Measurements from ENCODE around the gene PDE2A.

- TF ChIP-seq CTCF (conservative IDR thresholded peaks at IDR 0.05), result no peak
- TF ChIP-seq EZH2 (IDR thresholded peaks at IDR 0.05; ENCODE audit: low read depth), result no peak
Measured at GRCh38 chr11:72616655-72617054, 57.6 kb downstream of the PDE2A start.

Measured in PC-9 (cell line).